Activated naive CD4-positive, alpha-beta T cell treated with anti-CD3 and anti-CD28 coated beads, Interleukin-2, amount 50 U/mL, for 24 hours (primary cell): ENCODE data around the gene SLC35D2.
"Not testable (repeated sequence)": the region's sequence is repeated elsewhere in the genome, so short reads cannot be mapped to it uniquely, and the experiment has no call there.

ENCODE experiments used
- H3K27ac Mint-ChIP-seq: one replicate; pipeline ENCODE4 v1.8.0; 2021; ENCODE audit warnings: mild to moderate bottlenecking, mixed read lengths
- H3K27me3 Mint-ChIP-seq: one replicate; pipeline ENCODE4 v1.8.0; 2021; ENCODE audit warnings: mixed read lengths
- H3K36me3 Mint-ChIP-seq: one replicate; pipeline ENCODE4 v1.8.0; 2021; ENCODE audit warnings: mixed read lengths
- H3K4me1 Mint-ChIP-seq: one replicate; pipeline ENCODE4 v1.8.0; 2021; ENCODE audit warnings: mixed read lengths
- H3K4me3 Mint-ChIP-seq: one replicate; pipeline ENCODE4 v1.8.0; 2021; ENCODE audit warnings: mild to moderate bottlenecking, mixed read lengths
- H3K9me3 Mint-ChIP-seq: one replicate; pipeline ENCODE4 v1.8.0; 2021; ENCODE audit warnings: mixed read lengths

The SLC35D2 gene

GRCh38 chr9:96317335-96317980 lies 66.1 kb downstream of the SLC35D2 start:
- no peaks in the 10 kb centered on the region for H3K9me3 Mint-ChIP-seq
- H3K36me3 Mint-ChIP-seq, result peaks cover 2% of the 10 kb centered on the region
- H3K27me3 Mint-ChIP-seq, result no peaks in the 10 kb centered on the region

GRCh38 chr9:96309850-96310249 lies 73.7 kb downstream of the SLC35D2 start:
- Mint-ChIP-seq H3K36me3 (peaks cover 4% of the 10 kb centered on the region), H3K9me3 (peaks cover 6% of the 10 kb centered on the region), H3K27ac (no peak overlapping the region), H3K27me3 (peaks cover 1% of the 10 kb centered on the region), H3K4me1 (no peaks in the 10 kb centered on the region), H3K4me3 (no peak overlapping the region)

More at GRCh38 chr9:96317335-96317980, 66.1 kb downstream of the SLC35D2 start:
- no peak overlapping the region for H3K27ac Mint-ChIP-seq
- H3K4me1 Mint-ChIP-seq, result peaks cover 4% of the 10 kb centered on the region
- no peak overlapping the region for H3K4me3 Mint-ChIP-seq

- H3K27ac Mint-ChIP-seq, H3K27me3 Mint-ChIP-seq, H3K4me1 Mint-ChIP-seq, H3K4me3 Mint-ChIP-seq, H3K9me3 Mint-ChIP-seq, H3K36me3 Mint-ChIP-seq: not testable (repeated sequence)
These were observed 76.6 kb downstream of the SLC35D2 start for GRCh38 chr9:96306958-96307357.

GRCh38 chr9:96305171-96305570 lies 78.3 kb downstream of the SLC35D2 start:
- Mint-ChIP-seq H3K27ac (no peak overlapping the region), H3K4me3 (no peak overlapping the region), H3K36me3 (peaks cover 3% of the 10 kb centered on the region), H3K27me3 (no peaks in the 10 kb centered on the region), H3K4me1 (no peaks in the 10 kb centered on the region), H3K9me3 (no peaks in the 10 kb centered on the region)

- H3K9me3 Mint-ChIP-seq, result no peaks in the 10 kb centered on the region
- no peak overlapping the region for H3K4me3 Mint-ChIP-seq
- H3K27ac Mint-ChIP-seq, result no peak overlapping the region
- H3K36me3 Mint-ChIP-seq, result peaks cover 3% of the 10 kb centered on the region
- no peaks in the 10 kb centered on the region for H3K27me3 Mint-ChIP-seq
- no peaks in the 10 kb centered on the region for H3K4me1 Mint-ChIP-seq
These were observed 79.3 kb downstream of the SLC35D2 start for GRCh38 chr9:96304230-96304629.

DNA sequence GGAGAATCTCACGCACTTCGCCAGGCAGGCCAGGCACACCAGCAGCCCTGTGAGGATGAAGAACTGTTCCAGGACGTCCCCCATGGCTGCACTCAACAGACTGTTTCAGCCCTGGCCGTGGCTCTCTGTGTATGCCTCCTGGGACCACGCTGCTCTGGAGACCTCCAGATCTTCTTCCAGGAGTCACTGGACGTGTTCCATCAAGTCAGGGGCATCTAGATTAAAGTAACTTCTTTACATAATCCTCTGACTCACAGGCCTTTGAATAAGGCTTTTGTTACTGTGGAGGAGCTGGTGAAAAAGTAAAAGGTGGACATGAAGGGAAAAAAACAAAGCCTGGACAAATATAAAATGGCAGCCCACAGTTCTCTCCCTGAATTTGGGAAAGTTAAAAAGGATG lies 81.5 kb downstream of the SLC35D2 start, which contains the start of gene HSD17B3:
Gene HSD17B3, minus strand, starts transcription at position 156 of the 400 bp plus-strand sequence. Its CDS starts 72 bp downstream, at position 84.
- H3K27ac Mint-ChIP-seq, result no peak within 1 kb of the TSS
- H3K36me3 Mint-ChIP-seq, result peaks cover 3% of the 10 kb centered on the region
- no peaks in the 10 kb centered on the region for H3K9me3 Mint-ChIP-seq
- no peak within 1 kb of the TSS for H3K4me3 Mint-ChIP-seq
- no peaks in the 10 kb centered on the region for H3K4me1 Mint-ChIP-seq
- H3K27me3 Mint-ChIP-seq, result no peaks in the 10 kb centered on the region

DNA sequence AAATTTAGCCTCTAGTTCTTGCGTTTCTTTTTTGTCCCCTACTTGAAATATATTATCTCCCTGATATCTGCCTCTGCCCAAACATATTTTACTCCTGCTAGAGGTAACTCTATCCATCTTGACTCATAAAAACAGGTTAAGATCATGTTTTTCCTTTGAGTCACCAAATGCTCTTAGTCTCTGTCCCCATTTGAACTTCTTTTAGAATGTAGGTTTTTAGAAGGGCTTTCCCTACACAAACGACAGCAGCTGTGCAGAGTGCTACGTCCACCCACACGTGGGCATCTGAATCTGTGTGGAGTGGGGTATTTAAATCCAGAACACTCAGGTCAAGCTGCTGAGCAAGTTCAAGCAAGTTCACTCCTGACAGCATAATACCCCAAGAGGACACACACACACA lies 83.7 kb downstream of the SLC35D2 start:
- Mint-ChIP-seq H3K9me3 (no peaks in the 10 kb centered on the region), H3K36me3 (peaks cover 3% of the 10 kb centered on the region), H3K27me3 (peaks cover 3% of the 10 kb centered on the region), H3K4me3 (no peak overlapping the region), H3K27ac (no peak overlapping the region), H3K4me1 (no peaks in the 10 kb centered on the region)

DNA sequence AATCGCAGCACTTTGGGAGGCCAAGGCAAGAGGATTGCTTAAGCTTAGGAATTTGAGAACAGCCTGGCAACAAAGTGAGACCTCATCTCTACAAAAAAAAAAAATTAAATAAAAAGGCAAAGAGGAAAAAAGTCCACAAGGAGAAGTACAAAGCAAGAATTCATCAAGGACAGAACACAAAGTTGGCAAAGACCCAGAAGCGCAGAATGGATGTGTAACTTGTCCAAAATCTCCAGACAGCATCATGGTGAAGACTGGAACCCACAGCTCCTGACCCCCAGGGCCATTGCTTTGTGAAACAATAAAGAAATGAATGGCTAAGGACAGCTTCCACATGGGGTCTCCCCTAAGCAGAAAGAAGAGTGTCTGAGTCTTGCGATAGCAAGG lies 89.4 kb downstream of the SLC35D2 start:
- Mint-ChIP-seq H3K9me3 (no peaks in the 10 kb centered on the region), H3K27me3 (peaks cover 4% of the 10 kb centered on the region), H3K4me1 (no peaks in the 10 kb centered on the region), H3K4me3 (no peak overlapping the region), H3K27ac (no peak overlapping the region), H3K36me3 (no peaks in the 10 kb centered on the region)

DNA sequence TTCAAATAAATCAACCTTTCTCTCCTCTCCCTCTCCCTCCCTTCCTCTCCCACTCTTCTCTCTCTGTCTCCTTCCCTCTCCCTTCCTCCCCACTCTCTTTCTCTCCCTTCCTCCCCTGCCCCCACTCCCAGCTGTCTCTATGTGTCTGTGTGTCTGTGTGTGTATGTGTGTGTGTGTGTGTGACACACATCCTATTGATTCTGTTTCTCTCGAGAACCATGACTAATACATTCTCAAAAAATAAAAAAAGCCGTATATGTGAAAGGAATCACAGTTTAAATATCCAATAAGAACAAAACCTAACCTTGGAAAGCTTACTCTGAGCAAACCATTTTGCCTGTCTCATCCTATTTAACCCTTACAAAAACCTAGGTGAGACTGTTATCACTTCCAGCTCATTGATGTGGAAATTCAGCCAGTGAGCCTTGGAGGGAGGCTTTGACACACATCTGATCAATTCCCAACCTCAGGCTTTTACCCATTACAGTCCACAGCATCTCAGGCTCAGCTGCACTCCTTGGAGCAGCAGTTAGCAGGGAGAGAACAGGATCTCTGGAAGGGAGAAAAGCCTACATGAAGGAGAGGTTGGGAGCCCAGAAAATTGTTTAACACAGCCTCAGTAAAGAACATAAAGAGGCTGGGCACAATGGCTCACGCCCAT lies 89.9 kb downstream of the SLC35D2 start:
- no peak overlapping the region for H3K4me3 Mint-ChIP-seq
- H3K4me1 Mint-ChIP-seq, result no peaks in the 10 kb centered on the region
- H3K27me3 Mint-ChIP-seq, result peaks cover 4% of the 10 kb centered on the region
- no peaks in the 10 kb centered on the region for H3K9me3 Mint-ChIP-seq
- H3K36me3 Mint-ChIP-seq, result no peaks in the 10 kb centered on the region
- no peak overlapping the region for H3K27ac Mint-ChIP-seq

DNA sequence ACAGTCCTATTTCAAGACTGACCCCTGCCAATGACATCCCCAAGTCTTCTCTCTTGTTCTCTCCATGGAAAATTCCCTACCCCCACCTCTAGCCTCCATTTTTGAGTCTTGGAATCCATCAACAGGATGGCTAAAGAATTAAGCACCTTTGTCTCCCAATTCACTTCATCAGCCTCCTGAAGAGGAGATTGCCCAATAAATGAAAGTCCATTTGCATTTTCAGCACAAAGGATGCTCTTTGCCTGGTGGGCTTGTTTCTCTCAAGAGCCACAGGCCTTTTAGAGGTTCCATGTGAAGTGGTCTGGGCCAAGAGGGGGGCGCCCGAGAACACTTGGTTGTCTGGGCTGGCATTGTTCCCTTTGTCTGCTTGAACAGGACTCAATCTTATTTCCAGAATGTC lies 94.1 kb downstream of the SLC35D2 start:
- Mint-ChIP-seq H3K36me3 (peaks cover 3% of the 10 kb centered on the region), H3K27ac (no peak overlapping the region), H3K27me3 (peaks cover 1% of the 10 kb centered on the region), H3K4me1 (no peaks in the 10 kb centered on the region), H3K4me3 (no peak overlapping the region), H3K9me3 (no peaks in the 10 kb centered on the region)

GRCh38 chr9:96281641-96282040 lies 101.9 kb downstream of the SLC35D2 start:
- Mint-ChIP-seq H3K9me3 (no peaks in the 10 kb centered on the region), H3K4me1 (no peaks in the 10 kb centered on the region), H3K27ac (no peak overlapping the region), H3K4me3 (no peak overlapping the region), H3K36me3 (peaks cover 3% of the 10 kb centered on the region), H3K27me3 (peaks cover 3% of the 10 kb centered on the region)

GRCh38 chr9:96279932-96280331 lies 103.6 kb downstream of the SLC35D2 start:
- peaks cover 7% of the 10 kb centered on the region for H3K9me3 Mint-ChIP-seq
- no peak overlapping the region for H3K4me3 Mint-ChIP-seq
- peaks cover 3% of the 10 kb centered on the region for H3K36me3 Mint-ChIP-seq
- no peak overlapping the region for H3K27ac Mint-ChIP-seq
- no peaks in the 10 kb centered on the region for H3K4me1 Mint-ChIP-seq
- peaks cover 3% of the 10 kb centered on the region for H3K27me3 Mint-ChIP-seq

DNA sequence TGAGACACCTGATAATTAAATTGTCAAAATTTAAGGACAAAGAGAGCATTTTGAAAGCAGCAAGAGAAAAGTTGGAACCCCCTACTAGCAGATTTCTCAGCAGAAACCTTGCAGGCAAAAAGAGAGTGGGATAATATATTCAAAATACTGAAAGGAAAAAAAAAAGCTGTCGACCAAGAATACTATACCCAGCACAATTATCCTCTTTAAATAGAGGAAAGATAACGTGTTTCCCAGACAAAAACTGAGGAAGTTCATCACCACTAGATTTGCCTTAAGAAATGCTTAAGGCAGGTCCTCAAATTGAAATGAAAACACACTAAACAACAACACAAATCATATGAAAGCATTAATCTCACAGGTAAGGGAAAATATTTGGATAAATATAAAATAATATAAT lies 108.6 kb downstream of the SLC35D2 start:
- Mint-ChIP-seq H3K9me3 (peaks cover 26% of the 10 kb centered on the region), H3K4me1 (no peaks in the 10 kb centered on the region), H3K27ac (no peak overlapping the region)

More for the DNA sequence above, 108.6 kb downstream of the SLC35D2 start:
- Mint-ChIP-seq H3K27me3 (peaks cover 6% of the 10 kb centered on the region), H3K36me3 (peaks cover 13% of the 10 kb centered on the region), H3K4me3 (no peak overlapping the region)
